ENCODE measurements around the gene ARVCF. TPM values are rescaled to one million over a fixed set of nuclear protein-coding genes. Genes with fewer than 3 reads are reported as not detected.

Gene ARVCF
- total and polyA plus RNA-seq, 9 of the 15 experiments (the other 6 are each of a cell fraction or from before 2014, with no cell fraction given), result 0.03 to 97.4 (median 15.6) TPM

- TF ChIP-seq ZNF175 (CRISPR knock-in tag; IDR thresholded peaks at IDR 0.05; ENCODE audit: low read depth) (no peak), RAD21 (CRISPR knock-in tag; conservative IDR thresholded peaks at IDR 0.05 in 1 of 2, IDR thresholded peaks at IDR 0.05 in 1 of 2) (peak; percentile 35 to 37), NFIX (CRISPR knock-in tag; IDR thresholded peaks at IDR 0.05; ENCODE audit: low read depth) (0 out of 2 replicates have a peak, but pooled peaks have one; percentile 18), ZNF764 (CRISPR knock-in tag; IDR thresholded peaks at IDR 0.05; ENCODE audit: low read depth) (peak; percentile 91)
- TF ChIP-seq, protein P1, sequence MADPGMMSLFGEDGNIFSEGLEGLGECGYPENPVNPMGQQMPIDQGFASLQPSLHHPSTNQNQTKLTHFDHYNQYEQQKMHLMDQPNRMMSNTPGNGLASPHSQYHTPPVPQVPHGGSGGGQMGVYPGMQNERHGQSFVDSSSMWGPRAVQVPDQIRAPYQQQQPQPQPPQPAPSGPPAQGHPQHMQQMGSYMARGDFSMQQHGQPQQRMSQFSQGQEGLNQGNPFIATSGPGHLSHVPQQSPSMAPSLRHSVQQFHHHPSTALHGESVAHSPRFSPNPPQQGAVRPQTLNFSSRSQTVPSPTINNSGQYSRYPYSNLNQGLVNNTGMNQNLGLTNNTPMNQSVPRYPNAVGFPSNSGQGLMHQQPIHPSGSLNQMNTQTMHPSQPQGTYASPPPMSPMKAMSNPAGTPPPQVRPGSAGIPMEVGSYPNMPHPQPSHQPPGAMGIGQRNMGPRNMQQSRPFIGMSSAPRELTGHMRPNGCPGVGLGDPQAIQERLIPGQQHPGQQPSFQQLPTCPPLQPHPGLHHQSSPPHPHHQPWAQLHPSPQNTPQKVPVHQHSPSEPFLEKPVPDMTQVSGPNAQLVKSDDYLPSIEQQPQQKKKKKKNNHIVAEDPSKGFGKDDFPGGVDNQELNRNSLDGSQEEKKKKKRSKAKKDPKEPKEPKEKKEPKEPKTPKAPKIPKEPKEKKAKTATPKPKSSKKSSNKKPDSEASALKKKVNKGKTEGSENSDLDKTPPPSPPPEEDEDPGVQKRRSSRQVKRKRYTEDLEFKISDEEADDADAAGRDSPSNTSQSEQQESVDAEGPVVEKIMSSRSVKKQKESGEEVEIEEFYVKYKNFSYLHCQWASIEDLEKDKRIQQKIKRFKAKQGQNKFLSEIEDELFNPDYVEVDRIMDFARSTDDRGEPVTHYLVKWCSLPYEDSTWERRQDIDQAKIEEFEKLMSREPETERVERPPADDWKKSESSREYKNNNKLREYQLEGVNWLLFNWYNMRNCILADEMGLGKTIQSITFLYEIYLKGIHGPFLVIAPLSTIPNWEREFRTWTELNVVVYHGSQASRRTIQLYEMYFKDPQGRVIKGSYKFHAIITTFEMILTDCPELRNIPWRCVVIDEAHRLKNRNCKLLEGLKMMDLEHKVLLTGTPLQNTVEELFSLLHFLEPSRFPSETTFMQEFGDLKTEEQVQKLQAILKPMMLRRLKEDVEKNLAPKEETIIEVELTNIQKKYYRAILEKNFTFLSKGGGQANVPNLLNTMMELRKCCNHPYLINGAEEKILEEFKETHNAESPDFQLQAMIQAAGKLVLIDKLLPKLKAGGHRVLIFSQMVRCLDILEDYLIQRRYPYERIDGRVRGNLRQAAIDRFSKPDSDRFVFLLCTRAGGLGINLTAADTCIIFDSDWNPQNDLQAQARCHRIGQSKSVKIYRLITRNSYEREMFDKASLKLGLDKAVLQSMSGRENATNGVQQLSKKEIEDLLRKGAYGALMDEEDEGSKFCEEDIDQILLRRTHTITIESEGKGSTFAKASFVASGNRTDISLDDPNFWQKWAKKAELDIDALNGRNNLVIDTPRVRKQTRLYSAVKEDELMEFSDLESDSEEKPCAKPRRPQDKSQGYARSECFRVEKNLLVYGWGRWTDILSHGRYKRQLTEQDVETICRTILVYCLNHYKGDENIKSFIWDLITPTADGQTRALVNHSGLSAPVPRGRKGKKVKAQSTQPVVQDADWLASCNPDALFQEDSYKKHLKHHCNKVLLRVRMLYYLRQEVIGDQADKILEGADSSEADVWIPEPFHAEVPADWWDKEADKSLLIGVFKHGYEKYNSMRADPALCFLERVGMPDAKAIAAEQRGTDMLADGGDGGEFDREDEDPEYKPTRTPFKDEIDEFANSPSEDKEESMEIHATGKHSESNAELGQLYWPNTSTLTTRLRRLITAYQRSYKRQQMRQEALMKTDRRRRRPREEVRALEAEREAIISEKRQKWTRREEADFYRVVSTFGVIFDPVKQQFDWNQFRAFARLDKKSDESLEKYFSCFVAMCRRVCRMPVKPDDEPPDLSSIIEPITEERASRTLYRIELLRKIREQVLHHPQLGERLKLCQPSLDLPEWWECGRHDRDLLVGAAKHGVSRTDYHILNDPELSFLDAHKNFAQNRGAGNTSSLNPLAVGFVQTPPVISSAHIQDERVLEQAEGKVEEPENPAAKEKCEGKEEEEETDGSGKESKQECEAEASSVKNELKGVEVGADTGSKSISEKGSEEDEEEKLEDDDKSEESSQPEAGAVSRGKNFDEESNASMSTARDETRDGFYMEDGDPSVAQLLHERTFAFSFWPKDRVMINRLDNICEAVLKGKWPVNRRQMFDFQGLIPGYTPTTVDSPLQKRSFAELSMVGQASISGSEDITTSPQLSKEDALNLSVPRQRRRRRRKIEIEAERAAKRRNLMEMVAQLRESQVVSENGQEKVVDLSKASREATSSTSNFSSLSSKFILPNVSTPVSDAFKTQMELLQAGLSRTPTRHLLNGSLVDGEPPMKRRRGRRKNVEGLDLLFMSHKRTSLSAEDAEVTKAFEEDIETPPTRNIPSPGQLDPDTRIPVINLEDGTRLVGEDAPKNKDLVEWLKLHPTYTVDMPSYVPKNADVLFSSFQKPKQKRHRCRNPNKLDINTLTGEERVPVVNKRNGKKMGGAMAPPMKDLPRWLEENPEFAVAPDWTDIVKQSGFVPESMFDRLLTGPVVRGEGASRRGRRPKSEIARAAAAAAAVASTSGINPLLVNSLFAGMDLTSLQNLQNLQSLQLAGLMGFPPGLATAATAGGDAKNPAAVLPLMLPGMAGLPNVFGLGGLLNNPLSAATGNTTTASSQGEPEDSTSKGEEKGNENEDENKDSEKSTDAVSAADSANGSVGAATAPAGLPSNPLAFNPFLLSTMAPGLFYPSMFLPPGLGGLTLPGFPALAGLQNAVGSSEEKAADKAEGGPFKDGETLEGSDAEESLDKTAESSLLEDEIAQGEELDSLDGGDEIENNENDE (IDR thresholded peaks at IDR 0.05; ENCODE audit: low read depth, low read length), result peak; percentile 77
- TF ChIP-seq, protein P2, sequence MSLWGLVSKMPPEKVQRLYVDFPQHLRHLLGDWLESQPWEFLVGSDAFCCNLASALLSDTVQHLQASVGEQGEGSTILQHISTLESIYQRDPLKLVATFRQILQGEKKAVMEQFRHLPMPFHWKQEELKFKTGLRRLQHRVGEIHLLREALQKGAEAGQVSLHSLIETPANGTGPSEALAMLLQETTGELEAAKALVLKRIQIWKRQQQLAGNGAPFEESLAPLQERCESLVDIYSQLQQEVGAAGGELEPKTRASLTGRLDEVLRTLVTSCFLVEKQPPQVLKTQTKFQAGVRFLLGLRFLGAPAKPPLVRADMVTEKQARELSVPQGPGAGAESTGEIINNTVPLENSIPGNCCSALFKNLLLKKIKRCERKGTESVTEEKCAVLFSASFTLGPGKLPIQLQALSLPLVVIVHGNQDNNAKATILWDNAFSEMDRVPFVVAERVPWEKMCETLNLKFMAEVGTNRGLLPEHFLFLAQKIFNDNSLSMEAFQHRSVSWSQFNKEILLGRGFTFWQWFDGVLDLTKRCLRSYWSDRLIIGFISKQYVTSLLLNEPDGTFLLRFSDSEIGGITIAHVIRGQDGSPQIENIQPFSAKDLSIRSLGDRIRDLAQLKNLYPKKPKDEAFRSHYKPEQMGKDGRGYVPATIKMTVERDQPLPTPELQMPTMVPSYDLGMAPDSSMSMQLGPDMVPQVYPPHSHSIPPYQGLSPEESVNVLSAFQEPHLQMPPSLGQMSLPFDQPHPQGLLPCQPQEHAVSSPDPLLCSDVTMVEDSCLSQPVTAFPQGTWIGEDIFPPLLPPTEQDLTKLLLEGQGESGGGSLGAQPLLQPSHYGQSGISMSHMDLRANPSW (CRISPR knock-in tag; IDR thresholded peaks at IDR 0.05), result no peak; the same call in 1 of the 2 replicates
- TF ChIP-seq, protein P3, sequence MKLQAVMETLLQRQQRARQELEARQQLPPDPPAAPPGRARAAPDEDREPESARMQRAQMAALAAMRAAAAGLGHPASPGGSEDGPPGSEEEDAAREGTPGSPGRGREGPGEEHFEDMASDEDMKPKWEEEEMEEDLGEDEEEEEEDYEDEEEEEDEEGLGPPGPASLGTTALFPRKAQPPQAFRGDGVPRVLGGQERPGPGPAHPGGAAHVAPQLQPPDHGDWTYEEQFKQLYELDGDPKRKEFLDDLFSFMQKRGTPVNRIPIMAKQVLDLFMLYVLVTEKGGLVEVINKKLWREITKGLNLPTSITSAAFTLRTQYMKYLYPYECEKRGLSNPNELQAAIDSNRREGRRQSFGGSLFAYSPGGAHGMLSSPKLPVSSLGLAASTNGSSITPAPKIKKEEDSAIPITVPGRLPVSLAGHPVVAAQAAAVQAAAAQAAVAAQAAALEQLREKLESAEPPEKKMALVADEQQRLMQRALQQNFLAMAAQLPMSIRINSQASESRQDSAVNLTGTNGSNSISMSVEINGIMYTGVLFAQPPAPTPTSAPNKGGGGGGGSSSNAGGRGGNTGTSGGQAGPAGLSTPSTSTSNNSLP (IDR thresholded peaks at IDR 0.05; ENCODE audit: borderline replicate concordance, low read depth, low read length), result peak; percentile 5
Observed at GRCh38 chr22:20021196-20022181, 4.9 kb upstream of the ARVCF start (continued).

Data from K562 (cell line).